Suppressor macrophage (primary cell): Measurements from ENCODE around the gene RPE.

Experiments
- DNase-seq, 4 experiments: peaks; one replicate each; pipeline ENCODE4 v3.0.0-alpha.2; 2020 to 2022
- total RNA-seq, 17 experiments: gene quantifications; one replicate each; lab custom pipeline; 2026; ENCODE audit warnings: mixed read lengths in 6 of 17, inconsistent platforms in 3 of 17; lab: John Stamatoyannopoulos, UW

The RPE gene
- 19.3 to 130 (median 57.7) reads per million in 17 experiments for total RNA-seq

DNA sequence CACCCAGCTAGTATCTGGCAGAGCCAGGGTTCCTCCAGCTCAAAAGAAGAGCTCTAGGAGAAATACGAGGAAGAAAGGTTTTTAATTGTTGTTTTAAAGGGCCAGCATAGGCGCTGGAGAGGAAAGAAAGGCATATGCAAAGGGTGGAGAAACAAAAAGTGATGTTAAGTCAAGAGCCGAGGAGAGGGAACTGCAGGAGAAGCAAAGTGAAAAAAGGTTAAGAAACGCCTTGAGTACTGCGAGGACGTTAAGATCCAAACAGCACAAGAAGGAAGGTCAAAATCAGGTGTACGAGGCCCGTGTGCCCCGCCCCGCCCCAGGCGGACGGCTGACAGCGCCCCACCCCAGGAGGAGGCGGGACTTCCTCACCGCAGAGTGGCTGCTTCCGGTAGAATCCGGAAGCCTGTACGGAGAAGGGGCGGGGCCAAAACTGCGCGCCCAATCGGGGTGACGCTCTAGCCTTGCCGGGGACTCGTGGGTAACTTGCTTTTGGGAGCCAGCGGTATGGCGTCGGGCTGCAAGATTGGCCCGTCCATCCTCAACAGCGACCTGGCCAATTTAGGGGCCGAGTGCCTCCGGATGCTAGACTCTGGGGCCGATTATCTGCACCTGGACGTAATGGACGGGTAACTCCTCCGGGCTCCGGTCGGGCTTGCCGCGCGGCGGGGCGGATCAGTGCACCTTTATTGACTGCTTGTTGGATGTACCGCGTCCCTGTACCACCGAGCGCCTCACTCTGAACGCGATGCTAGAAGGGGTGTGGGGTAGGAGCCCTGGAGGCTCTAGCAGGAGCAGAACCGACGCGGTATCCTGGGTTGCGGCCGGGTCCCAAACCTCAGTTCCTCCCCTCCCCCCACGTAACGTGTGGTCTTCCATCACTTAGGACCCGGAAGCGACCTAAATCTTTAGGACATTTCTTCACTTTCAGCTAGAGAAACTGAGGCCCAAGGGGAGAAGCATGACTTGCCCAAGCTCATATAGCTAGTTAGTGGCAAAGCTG is at the start of gene RPE:
Gene RPE, plus strand, starts transcription at position 481 of the 1,000 bp plus-strand sequence. Its CDS starts 24 bp downstream, at position 505.
- peak; percentile 98 to 99 (median 98) for DNase-seq

DNA sequence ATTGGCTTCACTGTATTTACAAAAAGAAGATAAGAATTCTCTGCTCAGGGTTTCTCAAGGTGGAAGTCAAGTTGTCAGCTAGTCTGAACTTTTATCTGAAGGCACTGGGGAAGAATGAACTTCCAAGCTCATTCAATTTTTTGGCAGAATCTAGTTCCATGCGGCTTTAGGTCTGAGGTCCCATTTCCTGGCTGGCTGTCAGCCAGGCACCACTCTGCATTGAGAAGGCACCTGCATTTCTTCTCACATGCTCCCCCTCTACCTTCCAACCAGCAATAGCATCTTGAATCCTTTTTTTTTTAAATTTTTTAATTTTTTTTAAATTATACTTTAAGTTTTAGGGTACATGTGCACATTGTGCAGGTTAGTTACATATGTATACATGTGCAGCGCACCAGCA is 46.2 kb upstream of the RPE start:
- no peak for DNase-seq

DNA sequence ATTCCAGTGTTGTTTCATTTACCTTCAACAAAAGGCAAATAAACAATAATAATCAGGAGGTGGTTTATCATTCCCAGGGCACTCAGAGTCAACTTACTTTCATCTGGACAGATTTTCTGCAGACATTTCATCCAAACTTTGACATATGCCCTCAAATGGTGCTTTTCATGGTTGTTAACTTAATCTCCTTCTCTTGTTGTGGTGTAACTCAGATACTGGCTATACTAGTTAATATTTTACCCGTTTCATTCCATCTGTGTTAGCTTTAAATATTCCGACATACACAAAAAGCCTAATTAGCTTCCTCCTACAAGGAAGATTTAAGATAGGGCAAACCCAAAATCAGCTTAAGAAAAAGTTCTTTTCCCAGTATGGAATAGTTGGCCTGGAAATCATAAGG is 44.4 kb upstream of the RPE start:
- DNase-seq: no peak

DNA sequence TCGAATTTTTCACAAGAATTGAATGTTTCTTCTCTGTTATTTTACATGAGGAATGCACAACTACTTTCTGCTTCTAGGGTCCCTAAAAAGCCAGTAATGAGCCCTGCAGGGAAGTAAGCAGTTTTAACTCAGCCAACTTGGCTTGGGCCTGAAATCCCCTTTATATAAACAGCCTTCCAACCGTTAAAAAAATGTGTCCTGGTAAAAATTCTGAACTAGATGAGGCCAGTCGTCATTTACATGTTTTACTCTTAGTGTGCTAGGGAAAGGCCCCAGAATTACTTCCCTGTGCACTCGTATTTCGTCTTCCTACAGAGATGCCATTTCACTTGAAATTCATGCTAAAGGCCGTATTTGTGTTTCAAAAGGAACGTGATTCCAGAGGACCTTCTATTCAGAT is 42.4 kb upstream of the RPE start:
- no peak for DNase-seq

DNA sequence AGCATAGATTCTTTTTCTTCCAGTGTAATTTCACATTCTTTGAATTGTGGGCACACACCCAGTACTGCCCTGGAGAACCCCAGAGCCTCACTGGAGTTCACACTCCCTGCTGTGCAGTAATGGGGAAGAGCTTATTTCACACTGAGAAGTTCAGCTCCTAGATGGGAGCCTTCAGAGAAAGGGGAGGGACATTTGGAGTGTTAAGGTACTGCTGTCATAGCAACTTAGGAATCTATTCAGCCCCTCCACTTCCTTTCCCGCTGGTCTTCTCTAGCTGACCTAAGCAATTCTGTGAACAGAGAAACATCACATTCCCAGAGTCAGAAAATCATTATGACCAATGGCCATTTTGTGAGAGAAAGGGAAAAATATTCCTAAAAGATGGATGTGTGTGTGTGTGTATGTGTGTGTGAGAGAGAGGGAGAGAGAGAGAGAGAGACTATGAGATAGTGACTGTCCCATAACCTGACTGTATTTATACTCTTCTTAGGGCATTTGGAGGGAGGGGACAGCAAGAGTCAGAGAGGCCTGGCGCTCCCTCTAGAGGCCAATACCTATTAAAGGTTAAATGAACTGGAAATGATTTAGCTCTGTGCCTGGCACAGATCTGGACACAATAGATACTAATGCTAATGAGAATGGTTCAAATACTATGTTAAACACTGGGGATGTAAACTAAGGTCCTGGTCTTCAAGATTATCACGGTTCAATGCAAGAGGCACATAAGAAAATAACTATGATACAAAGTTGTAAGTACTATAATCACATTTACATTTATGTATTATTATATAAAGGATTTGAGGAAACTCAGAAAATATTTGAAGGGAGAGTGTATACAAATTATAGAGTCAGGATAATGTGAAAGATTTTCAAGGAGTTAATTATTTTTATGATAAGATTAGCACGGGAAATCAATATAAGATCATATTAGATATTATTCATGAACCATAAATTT is 41.5 kb upstream of the RPE start:
- peak; percentile 51 to 76 (median 70) for DNase-seq

DNA sequence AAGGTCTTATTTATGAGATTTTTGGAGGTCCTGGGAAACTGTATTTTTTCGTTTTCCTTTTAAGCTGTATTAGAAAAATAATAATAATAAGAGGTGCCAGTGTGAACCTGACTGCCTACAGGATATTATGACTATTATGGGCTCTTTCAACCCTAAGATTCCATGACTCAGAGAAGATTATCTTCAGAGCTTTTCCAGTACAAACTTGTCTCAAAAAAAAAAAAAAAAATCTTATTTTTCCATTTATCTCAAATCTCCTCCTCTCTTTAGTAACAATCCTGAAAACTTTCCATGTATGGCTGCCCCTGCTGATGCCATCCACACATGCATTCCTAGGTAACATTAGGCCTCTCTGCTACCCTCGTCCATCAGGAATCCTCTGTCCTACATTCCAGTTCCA is 36.7 kb upstream of the RPE start:
- no peak for DNase-seq

DNA sequence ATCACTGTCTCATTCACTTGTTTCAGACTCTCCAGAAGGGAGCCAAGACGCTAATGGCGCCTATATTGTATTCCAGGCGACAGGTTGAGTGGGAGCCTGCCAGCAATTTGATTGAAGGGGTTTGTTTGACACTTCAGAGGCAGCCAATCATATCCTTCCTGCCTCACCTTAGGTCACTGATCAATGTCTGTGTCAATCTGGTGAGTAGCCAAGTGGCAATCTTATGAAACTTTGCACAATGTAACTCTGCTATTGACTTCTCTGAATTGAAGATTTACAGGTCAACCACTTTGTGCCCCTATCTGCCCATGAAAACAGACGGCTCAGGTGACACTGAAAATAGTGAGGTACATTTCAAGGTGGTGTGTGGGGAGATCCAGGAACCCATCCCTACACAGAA is 32.7 kb upstream of the RPE start:
- DNase-seq: no peak

DNA sequence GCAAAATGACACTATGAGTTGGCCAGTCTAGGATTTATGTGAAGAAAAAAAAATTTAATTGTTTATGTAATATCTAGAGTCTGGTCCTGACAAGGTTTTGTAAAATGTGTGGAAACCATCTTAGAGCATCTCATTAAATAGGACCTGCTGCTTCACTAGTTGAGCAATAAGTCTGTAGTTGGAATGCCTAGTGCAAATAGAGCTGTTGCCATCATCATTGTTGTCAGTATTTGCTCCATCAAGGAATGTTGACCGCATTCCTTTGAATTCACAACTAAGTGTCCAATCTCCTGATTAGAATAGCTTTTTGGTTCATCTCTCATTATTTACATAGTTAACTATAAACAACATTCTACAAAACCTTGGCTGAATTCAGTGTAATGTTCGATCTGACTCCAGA is 32.2 kb upstream of the RPE start:
- no peak for DNase-seq

DNA sequence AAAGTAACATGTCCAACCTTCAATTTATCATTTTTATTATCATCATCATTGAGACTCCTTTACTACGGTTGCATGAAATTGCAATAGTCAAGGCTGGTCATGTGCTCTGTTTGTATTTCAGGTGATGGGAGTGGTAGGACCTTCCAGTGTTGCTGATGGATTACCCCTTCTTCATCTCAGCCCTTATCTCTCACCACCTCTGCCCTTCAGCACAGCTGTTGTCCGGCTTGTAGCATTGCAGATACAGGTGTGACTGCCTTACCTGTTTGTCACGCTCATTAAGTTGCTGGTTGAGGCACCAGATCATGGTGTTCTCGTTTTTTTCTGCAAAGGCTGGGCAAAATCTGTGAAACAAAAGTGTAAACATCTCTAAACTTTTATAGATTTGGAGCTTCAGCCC is 31.7 kb upstream of the RPE start:
- no peak for DNase-seq

DNA sequence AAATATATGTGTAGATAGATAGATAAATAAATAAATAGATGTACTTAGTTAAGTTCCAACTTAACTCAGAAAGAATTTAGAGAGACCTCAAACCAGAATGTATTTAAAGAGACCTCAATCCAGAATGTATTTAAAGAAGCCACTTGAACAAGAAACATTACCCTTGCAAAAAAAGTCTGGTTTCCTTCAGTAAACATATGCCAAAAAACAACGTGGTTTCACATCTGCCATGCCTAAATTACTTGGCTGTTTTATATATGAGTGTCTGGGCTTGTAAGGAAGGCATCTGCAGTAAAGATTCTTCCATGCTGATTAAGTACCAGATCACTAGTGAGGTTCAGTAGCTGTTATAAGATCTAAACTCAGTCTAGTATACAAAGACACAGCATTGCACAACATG is 29.1 kb upstream of the RPE start:
- DNase-seq: no peak

DNA sequence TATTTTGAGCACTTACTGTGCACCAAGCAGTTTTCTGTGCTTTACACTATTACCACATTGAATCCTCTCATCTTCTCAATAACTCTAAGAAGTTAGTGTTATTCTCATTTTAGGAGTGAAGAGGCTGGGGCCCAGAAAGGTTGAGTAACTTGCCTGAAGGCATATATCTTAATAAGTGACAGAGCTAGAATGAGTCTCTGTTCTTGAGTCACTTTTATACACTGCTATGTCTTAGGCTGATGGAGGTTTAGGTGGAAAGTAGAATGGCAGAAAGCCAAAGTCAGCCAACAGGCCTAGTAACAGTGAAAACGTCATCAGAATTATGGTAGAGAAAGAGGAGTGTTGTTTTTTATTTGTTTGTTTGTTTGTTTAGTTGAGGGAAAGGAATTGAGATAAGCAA is 27.9 kb upstream of the RPE start:
- no peak for DNase-seq

DNA sequence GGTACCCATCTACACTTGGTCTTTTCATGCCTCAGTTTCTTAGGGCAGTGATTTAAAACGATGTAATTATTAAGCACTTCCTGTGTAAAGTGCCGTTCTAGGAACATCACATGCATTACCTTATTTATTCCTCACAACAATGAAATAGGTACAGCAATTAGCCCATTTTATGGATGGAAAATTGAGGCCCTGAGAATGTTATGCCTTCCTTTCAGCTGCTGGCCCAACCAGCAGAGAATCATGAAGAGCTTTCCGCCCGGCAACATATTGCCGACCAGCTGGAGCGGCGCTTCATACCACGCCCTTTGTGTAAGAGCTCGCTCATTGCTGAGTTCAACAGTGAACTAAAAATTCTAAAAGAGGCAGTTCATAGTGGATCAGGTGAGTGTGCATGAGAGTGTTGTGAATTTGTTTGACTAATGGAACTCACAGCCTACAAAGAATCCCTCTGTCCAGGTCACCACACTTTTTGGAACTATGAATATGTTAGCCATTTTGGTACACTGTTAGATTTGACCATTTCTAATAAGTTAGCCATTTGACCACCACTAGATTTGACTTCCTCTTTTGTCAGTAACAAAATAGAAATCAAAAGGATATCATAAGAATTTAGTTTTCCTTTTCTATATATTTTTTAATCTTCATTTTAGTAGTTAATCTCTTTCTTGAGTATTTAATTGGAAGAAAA is 25.6 kb upstream of the RPE start:
- peak in 1 of 4 experiments; percentile 12 for DNase-seq

DNA sequence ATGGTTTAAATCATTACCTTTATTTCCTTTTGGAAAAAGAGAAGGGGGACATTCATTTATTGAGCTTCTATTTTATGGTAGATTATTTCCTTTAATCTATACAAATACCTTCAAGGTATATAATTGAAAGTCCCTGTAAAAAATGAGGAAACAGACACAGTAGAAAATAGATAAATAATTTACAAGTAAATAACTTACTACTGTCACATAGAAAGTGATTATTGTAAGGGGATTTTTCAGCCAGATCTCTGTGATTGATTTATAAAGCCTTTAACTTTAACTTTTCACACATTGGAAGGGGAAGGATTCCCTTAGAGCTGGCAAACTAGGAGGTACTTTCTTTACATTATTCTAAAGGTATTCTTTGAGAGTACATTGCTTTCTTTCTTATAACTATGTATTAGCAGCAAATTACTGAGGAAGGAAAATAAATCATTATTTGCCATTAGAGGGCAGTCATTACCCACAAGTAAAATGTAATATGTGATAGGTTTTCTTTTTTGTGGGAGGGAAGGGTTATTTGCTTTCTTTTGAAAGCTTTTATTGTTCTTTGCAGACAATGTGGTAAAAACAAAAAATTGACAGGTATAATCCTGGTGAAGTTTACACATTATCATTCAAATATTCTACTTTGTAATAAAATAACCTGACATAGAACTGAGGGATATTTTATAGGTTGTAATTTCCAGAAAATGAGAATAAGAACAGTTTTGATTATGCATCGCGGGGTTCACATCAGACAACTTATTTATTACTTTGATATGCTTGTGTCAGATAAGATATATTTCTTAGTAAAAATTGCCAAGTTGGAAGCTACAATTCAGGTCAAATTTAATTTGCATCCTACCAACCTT is 24.8 kb upstream of the RPE start:
- DNase-seq: peak in 3 of 4 experiments; percentile 26 to 80 (median 72)

DNA sequence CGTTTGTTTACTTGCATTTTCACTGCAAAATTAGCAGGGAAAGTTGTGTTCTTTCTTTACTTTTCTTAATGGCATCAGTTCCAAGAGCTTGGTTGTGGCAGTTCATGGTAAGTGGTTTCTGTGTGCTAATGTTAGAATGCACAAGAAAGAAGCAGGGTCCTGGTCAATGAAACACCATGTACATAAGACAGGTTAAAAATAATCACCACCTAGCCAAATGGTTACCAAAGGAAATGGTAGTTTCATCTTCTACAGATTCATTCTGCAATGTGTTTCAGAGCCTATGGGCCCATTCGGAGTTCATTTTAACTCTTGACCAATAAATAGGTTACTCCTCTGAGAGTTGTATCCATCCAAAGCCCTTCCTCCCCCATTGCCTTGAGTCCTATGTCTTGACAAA is 18.1 kb upstream of the RPE start:
- DNase-seq: no peak

DNA sequence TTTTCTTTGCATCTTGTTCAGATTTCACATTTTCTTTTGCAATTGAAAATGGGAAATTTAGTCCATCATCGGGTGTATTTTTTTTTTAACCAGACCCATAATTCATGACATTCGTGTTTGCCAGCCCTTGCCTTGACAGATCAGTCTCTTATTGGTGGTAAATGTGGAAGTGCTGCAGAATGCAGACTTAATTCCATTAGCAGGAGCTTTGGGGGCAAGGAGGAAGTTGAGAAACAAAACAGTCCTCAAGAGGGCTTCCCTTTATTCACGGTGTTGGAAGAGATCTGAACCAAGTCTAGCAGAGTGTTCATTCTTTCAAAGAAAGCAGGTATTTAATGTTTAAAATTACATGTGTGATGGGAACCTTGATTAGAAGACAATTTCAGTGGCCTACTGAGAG is 16.6 kb upstream of the RPE start:
- peak; percentile 65 to 87 (median 76) for DNase-seq

DNA sequence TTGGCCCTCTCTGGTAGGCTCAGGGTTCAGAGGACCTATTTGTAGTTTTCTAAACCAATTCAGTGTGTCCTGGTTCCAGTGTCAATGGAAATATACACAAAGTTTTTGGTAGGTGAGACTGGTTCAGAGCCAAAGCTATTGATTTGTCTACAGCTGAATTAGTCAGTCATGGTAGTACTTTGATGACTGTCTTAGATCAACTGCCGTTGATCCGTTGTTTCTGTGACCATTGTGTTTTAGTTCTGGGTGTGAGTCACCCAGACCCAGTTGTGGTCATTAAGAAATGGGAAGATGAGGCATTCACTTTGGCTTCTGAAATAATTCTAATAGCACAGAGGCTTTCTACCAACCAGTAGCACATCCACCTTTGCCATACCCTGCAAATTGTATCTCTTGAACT is 16.0 kb upstream of the RPE start:
- peak; percentile 25 to 73 (median 55) for DNase-seq

DNA sequence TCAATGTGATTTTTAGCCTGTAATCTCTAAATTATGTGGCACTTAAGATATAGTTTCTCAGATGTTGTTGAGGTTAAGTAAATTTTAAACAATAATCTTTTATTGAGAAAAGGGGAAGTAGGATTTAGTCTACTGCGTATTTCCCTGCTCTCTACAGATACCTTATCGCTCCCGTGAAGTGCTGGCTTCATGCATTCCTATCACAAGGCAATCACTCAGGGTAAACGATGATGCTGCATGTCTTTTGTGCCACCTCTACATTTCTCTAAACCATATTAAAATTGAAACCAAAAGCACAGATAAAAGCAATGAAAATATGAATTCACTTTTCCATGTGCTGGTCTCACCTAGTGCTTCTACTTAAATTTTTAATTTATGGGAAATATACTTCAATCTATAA is 14.4 kb upstream of the RPE start:
- no peak for DNase-seq

DNA sequence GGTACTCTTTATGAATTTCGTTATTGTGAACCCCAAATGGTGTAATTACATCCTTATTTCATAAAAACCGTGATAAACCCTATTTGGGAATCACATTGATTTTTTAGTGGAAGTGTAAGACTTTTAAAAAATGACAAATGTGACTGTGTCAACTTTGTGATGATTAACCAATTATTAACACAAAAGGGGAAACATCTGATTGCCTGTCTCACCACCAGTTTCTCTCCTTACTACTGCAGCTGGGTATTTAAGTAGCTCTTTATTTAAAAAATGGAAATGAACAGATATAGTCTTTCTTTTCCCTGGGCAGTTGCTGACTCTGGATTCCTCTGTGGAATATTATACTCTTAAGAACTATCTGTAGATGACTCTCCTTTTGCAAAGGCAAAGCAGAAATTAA is 11.6 kb upstream of the RPE start:
- no peak for DNase-seq

DNA sequence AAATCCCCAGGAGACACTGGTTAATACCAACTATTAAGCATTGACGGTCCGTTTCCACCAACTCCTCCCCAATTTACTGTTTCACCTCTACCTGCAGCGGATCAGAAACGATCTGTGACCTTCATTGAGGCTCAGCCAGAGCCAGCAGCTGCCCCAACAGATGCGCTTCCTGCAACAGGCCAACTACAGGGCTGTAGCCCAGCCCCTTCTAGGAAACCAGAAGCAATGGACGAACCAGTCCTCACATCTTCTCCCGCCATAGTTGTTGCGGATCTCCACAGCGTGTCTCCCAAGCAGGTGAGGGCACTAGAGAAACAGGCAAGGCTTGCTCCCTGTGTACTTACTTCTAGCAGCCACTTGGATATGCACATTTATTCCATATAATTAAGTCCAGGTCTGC is 8.5 kb upstream of the RPE start:
- no peak for DNase-seq

DNA sequence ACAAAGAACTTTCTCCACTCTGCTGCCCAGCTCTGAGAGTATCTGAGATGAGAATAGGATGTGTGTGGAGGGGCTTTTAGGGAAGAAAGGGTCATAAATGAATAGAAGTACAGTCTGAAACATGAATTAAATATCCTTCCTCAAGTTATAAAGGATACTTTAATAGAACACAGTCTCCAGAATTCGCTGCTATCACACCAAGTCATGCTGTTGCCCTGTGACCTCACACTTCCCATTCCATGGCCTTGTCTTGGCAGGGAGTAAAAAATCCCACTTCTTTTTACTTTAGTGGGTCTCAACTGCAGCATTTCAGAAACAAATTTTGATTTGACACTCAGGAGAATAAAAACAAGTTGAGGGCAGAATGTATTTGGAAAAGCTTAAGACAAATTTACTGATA is 3.8 kb upstream of the RPE start:
- no peak for DNase-seq

DNA sequence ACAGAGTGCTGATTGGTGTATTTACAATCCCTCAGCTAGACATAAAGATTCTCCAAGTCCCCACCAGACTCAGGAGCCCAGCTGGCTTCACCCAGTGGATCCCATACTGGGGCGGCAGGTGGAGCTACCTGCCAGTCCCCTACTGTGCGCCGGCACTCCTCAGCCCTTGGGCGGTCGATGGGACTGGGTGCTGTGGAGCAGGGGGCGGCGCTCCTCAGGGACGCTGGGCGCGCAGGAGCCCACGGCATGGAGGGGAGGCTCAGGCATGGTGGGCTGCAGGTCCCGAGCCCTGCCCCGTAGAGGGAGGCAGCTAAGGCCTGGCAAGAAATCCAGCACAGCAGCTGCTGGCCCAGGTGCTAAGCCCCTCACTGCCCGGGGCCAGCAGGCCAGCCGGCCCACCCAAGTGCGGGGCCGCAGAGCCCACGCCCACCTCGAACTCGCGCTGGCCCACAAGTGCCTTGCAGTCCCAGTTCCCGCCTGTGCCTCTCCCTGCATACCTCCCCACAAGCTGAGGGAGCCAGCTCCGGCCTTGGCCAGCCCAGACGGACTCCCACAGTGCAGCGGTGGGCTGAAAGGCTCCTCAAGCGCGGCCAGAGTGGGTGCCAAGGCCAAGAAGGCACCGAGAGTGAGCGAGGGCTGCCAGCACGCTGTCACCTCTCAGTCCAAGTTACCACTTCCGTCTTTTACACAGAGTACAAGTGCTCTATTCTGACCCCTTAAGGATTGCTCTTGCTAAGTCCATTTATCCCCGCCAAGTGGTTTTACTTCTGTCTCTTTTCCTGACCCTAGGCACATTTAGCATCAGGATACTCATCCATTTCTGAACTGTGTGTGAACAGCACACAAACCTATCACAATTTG is 1.7 kb upstream of the RPE start:
- no peak for DNase-seq
